ENCODE results near the gene HIPK2.

HIPK2 gene

DNA sequence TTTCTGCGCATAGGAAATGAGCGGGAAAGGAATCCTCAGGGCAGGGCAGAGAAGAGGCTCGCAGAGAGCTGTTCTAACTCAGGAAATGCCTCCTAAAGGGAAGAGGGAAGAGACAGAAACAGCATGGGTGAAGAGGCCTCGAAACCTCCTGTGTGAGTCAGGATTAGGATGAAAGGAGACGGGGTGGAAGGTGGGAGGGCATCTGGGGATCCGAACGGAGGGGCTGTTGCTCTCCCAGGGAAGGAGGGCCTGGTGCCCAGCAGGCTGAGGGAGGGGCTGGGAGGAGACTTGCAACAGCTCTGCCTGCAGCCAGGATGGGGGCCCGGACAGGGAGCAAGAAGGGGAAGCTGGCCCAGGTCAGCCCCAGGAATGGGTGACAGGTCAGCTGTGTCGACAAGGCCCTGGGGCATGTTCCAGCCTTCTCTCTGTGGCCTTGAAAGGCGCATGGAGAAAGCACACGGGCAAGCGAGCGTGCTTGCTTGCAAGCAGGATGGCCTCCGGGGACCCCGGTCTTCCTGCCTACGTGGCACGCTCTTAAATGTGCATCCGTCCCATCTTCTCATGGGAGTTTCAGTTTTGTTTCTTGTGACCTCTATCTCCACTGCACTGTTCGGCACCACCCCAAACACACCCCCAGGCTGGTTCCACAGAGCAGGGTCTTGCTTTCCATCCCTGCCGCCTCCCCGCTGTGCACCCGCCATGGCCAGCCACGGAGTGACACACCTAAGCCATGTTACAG lies 63.5 kb downstream of the HIPK2 start:
- DNase-seq (ENCODE audit: extremely low spot score) = peak; percentile 84
- ChIA-PET POLR2A (no interaction called here), CTCF (interaction anchor here (1.4 to 3.6 kb wide), 4 partner anchors 11 to 68 kb away, joined by 3 to 18 read pairs (median 5); no protein-coding TSS in a partner anchor)
- TF ChIP-seq, protein P1, sequence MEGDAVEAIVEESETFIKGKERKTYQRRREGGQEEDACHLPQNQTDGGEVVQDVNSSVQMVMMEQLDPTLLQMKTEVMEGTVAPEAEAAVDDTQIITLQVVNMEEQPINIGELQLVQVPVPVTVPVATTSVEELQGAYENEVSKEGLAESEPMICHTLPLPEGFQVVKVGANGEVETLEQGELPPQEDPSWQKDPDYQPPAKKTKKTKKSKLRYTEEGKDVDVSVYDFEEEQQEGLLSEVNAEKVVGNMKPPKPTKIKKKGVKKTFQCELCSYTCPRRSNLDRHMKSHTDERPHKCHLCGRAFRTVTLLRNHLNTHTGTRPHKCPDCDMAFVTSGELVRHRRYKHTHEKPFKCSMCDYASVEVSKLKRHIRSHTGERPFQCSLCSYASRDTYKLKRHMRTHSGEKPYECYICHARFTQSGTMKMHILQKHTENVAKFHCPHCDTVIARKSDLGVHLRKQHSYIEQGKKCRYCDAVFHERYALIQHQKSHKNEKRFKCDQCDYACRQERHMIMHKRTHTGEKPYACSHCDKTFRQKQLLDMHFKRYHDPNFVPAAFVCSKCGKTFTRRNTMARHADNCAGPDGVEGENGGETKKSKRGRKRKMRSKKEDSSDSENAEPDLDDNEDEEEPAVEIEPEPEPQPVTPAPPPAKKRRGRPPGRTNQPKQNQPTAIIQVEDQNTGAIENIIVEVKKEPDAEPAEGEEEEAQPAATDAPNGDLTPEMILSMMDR (IDR thresholded peaks at IDR 0.05; ENCODE audit: control extremely low read depth, extremely low read depth, low read depth, missing control alignments) = no peak

GRCh38 chr7:139713526-139714162 lies 64.2 kb downstream of the HIPK2 start:
- ChIA-PET POLR2A (no interaction called here), CTCF (interaction anchor here (0.8 to 3.6 kb wide), 5 partner anchors 9 to 67 kb away, joined by 3 to 18 read pairs (median 4); no protein-coding TSS in a partner anchor)

GRCh38 chr7:139713061-139713460 lies 64.7 kb downstream of the HIPK2 start:
- DNase-seq (ENCODE audit: extremely low spot score) = no peak
- POLR2A ChIA-PET = interaction anchor here (1.2 kb wide), 1 partner anchor 12 kb away, joined by 6 read pairs; no protein-coding TSS in a partner anchor
- TF ChIP-seq, protein P1 (IDR thresholded peaks at IDR 0.05; ENCODE audit: control extremely low read depth, extremely low read depth, low read depth, missing control alignments) = no peak
- CTCF ChIA-PET = interaction anchor here (0.8 to 3.6 kb wide), 5 partner anchors 10 to 67 kb away, joined by 3 to 18 read pairs (median 4); no protein-coding TSS in a partner anchor

More at GRCh38 chr7:139713526-139714162, 64.2 kb downstream of the HIPK2 start:
- DNase-seq (ENCODE audit: extremely low spot score) = no peak
- TF ChIP-seq, protein P1 (IDR thresholded peaks at IDR 0.05; ENCODE audit: control extremely low read depth, extremely low read depth, low read depth, missing control alignments) = no peak

- ChIA-PET POLR2A (interaction anchor here (1.2 kb wide), 1 partner anchor 13 kb away, joined by 6 read pairs; no protein-coding TSS in a partner anchor), CTCF (interaction anchor here (1.6 to 3.6 kb wide), 2 partner anchors 19 to 66 kb away, joined by 4 to 18 read pairs; no protein-coding TSS in a partner anchor)
- TF ChIP-seq, protein P1 (IDR thresholded peaks at IDR 0.05; ENCODE audit: control extremely low read depth, extremely low read depth, low read depth, missing control alignments) = no peak
- no peak for DNase-seq (ENCODE audit: extremely low spot score)
Measured at GRCh38 chr7:139711991-139712743, 65.6 kb downstream of the HIPK2 start.

- TF ChIP-seq, protein P1 (IDR thresholded peaks at IDR 0.05; ENCODE audit: control extremely low read depth, extremely low read depth, low read depth, missing control alignments) = no peak
- no peak for DNase-seq (ENCODE audit: extremely low spot score)
- ChIA-PET CTCF (interaction anchor here (1.2 to 2.2 kb wide), 7 partner anchors 10 to 59 kb away, joined by 3 to 16 read pairs (median 5); no protein-coding TSS in a partner anchor), POLR2A (interaction anchor here (0.6 kb wide), 1 partner anchor 1128 kb away, joined by 4 read pairs; no protein-coding TSS in a partner anchor)
Measured at GRCh38 chr7:139710036-139710435, 67.8 kb downstream of the HIPK2 start.

Measured in GM10248 (cell line).